Measurements from ENCODE around the gene FBXL4.

DNA sequence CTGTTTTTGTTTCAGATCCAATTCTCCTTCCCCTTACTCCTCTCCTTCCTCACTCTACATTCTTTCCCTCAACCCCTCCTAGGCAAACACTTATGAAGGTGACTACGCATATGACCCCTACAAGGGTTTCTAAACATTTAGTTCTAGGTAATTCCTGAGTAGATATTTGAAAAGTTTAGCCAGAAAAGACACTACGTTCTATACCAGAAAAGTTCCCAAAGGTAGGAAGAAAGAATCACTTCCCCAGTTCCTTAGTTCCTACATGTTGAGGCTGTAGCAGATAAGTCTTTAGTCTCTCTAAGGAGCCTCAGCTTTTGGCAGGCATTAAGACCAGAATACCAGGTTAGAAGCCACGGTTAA, 101.7 kb downstream of the FBXL4 start:
- TF ChIP-seq CTCF (conservative IDR thresholded peaks at IDR 0.05 in 1 of 2, IDR thresholded peaks at IDR 0.05 in 1 of 2; ENCODE audit: low read depth in 1 of 2, low read length in 2 of 2) (no peak), EZH2 (IDR thresholded peaks at IDR 0.05; ENCODE audit: low read length, missing control alignments) (no peak)
